ENCODE measurements around the gene PAQR9. TPM values are rescaled to one million over a fixed set of nuclear protein-coding genes. Genes with fewer than 3 reads are reported as not detected.

The PAQR9 gene
- total and polyA plus RNA-seq, 9 of the 15 experiments (the other 6 are each of a cell fraction or from before 2014, with no cell fraction given): 0.04 to 0.58 (median 0.22) TPM

GRCh38 chr3:142929890-142930289, 33.6 kb downstream of the PAQR9 start (continued):
- TF ChIP-seq CREBBP (IDR thresholded peaks at IDR 0.05; ENCODE audit: low read depth, low read length) (no peak), CSDE1 (IDR thresholded peaks at IDR 0.05) (no peak), ZNF561 (CRISPR knock-in tag; conservative IDR thresholded peaks at IDR 0.05) (no peak), CBX1 (IDR thresholded peaks at IDR 0.05; ENCODE audit: low read depth) (no peak), MYNN (IDR thresholded peaks at IDR 0.05) (no peak), MYNN (CRISPR knock-in tag; IDR thresholded peaks at IDR 0.05) (no peak), AFF4 (CRISPR knock-in tag; IDR thresholded peaks at IDR 0.05) (no peak), HDAC1 (IDR thresholded peaks at IDR 0.05) (peak in 1 of 2 experiments; percentile 62; a peak in 1 of 4 replicates), TCF7L2 (IDR thresholded peaks at IDR 0.05; ENCODE audit: low read depth, low read length) (no peak), ZNF24 (IDR thresholded peaks at IDR 0.05) (peak; percentile 38; the same call in 1 of the 2 replicates), ETS1 (conservative IDR thresholded peaks at IDR 0.05; ENCODE audit: control insufficient read depth, low read depth, low read length) (no peak), ZNF384 (IDR thresholded peaks at IDR 0.05; ENCODE audit: low read depth, low read length) (no peak), CREB3 (tag; conservative IDR thresholded peaks at IDR 0.05; ENCODE audit: low read depth) (no peak), NR2F6 (CRISPR knock-in tag; IDR thresholded peaks at IDR 0.05) (no peak), PTTG1 (tag; IDR thresholded peaks at IDR 0.05; ENCODE audit: low read depth) (no peak), PHF21A (IDR thresholded peaks at IDR 0.05; ENCODE audit: borderline replicate concordance, low read depth) (no peak), HNRNPUL1 (IDR thresholded peaks at IDR 0.05; ENCODE audit: low read length) (no peak)

Data from K562 (cell line).